ENCODE data around the gene EPB41L4A.
"Not testable (repeated sequence)": the region's sequence is repeated elsewhere in the genome, so short reads cannot be mapped to it uniquely, and the experiment has no call there.

GRCh38 chr5:112447187-112447760 lies 28.2 kb upstream of the EPB41L4A start:
- TF ChIP-seq POLR2A, CTCF (IDR thresholded peaks at IDR 0.05): not testable (repeated sequence)
